ENCODE data around the gene TTC28.

DNA sequence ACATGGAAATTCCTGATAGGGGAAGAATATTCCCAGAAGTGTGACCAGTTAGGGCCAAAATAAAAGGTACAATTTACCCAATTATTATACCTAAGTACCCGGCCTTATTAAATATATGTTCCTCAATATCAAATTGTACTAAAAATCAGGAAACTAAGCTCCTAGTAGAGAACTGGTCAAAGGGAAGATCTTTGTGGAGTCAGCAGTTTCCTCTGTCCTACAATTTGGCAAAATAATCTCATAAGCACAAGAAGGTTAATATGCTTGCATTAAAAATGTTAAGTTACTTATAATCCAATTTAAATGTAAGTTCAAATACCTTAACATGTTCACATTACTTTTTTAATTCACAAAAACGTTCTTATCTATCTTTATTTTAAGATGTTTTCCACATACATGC lies 10.3 kb downstream of the TTC28 start:
- TF ChIP-seq, protein P1, sequence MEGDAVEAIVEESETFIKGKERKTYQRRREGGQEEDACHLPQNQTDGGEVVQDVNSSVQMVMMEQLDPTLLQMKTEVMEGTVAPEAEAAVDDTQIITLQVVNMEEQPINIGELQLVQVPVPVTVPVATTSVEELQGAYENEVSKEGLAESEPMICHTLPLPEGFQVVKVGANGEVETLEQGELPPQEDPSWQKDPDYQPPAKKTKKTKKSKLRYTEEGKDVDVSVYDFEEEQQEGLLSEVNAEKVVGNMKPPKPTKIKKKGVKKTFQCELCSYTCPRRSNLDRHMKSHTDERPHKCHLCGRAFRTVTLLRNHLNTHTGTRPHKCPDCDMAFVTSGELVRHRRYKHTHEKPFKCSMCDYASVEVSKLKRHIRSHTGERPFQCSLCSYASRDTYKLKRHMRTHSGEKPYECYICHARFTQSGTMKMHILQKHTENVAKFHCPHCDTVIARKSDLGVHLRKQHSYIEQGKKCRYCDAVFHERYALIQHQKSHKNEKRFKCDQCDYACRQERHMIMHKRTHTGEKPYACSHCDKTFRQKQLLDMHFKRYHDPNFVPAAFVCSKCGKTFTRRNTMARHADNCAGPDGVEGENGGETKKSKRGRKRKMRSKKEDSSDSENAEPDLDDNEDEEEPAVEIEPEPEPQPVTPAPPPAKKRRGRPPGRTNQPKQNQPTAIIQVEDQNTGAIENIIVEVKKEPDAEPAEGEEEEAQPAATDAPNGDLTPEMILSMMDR (IDR thresholded peaks at IDR 0.05) = no peak
- TF ChIP-seq POLR2A (IDR thresholded peaks at IDR 0.05) = no peak

All from thyroid gland (tissue), 4 donors.